ENCODE data around the gene SETD5.

GRCh38 chr3:9498781-9499180, 101.4 kb downstream of the SETD5 start:
- TF ChIP-seq CTCF (IDR thresholded peaks at IDR 0.05) (no peak), POLR2A (IDR thresholded peaks at IDR 0.05) (no peak), POLR2AphosphoS5 (IDR thresholded peaks at IDR 0.05) (no peak)

All from breast epithelium (tissue), 3 donors.